Spinal cord (tissue), 10 donors: ENCODE measurements around the gene ZNF701. TPM values are rescaled to one million over a fixed set of nuclear protein-coding genes. Genes with fewer than 3 reads are reported as not detected.
"Not testable (repeated sequence)": the region's sequence is repeated elsewhere in the genome, so short reads cannot be mapped to it uniquely, and the experiment has no call there.

Source experiments
- DNase-seq, 6 donors: peaks; one replicate each; pipeline versions ENCODE4 v3.0.0 to v3.0.0-alpha.2; 2013 to 2015; ENCODE audit warnings: low spot score in 6 of 6, low read depth in 4 of 6
- H3K27ac ChIP-seq: one replicate; pipeline ENCODE4 v1.5.1; 2013; ENCODE audit warnings: low read depth, low read length, control low read depth
- H3K27me3 ChIP-seq: one replicate; pipeline ENCODE4 v1.6.1; 2013; ENCODE audit warnings: low read length; ENCODE audit not compliant: control insufficient read depth, insufficient read depth
- H3K36me3 ChIP-seq: one replicate; pipeline ENCODE4 v1.6.1; 2013; ENCODE audit warnings: low read length; ENCODE audit not compliant: control insufficient read depth, insufficient read depth
- H3K4me1 ChIP-seq: one replicate; pipeline ENCODE4 v1.6.1; 2013; ENCODE audit warnings: low read length; ENCODE audit not compliant: control insufficient read depth, insufficient read depth
- H3K4me3 ChIP-seq: one replicate; pipeline ENCODE4 v1.5.1; 2013; ENCODE audit warnings: low read depth, low read length, control low read depth
- H3K9me3 ChIP-seq: one replicate; pipeline ENCODE4 v1.6.1; 2013; ENCODE audit warnings: low read length; ENCODE audit not compliant: control insufficient read depth, insufficient read depth
- WGBS: methylation state at CpG from one replicate; pipeline ENCODE4 v1.1.5; 2013; ENCODE audit warnings: missing lambda C conversion rate; ENCODE audit not compliant: insufficient coverage; 5-methylcytosine and 5-hydroxymethylcytosine counted together
- polyA plus RNA-seq, 2 donors: library from polyadenylated mRNA; unstranded; fragments of 120-200 nt; gene quantifications; one replicate each; pipeline ENCODE4 v1.2.1, GENCODE V29; 2013; ENCODE audit not compliant: insufficient read length in 2 of 2
- total RNA-seq, 2 donors: library from RNA; depleted of rRNA in 1 of 2; stranded (reverse); fragments of 120-200 nt in 1 of 2; fragments of >200 nt in 1 of 2; gene quantifications; one replicate each; pipeline versions ENCODE4 v1.2.3 to v1.2.4, GENCODE V29; 2013 to 2014
- donor health status: healthy.

Gene ZNF701
- total and polyA plus RNA-seq, 4 donors = 7.8 to 30.6 (median 14.1) TPM

GRCh38 chr19:52536448-52536800, 33.7 kb upstream of the ZNF701 start:
- 3% methylated on average over 17 of the region's 17 CpGs for WGBS
- peak in 1 of 6 donors; percentile 20 for DNase-seq
- H3K4me3 ChIP-seq = peak overlapping the region; percentile 50
- H3K9me3 ChIP-seq = no peaks in the 10 kb centered on the region
- peaks cover 15% of the 10 kb centered on the region for H3K4me1 ChIP-seq
- no peak overlapping the region for H3K27ac ChIP-seq
- H3K36me3 ChIP-seq = no peaks in the 10 kb centered on the region
- no peaks in the 10 kb centered on the region for H3K27me3 ChIP-seq

GRCh38 chr19:52538815-52539214, 31.3 kb upstream of the ZNF701 start:
- H3K27ac ChIP-seq, DNase-seq, H3K9me3 ChIP-seq, H3K4me3 ChIP-seq, H3K36me3 ChIP-seq, H3K27me3 ChIP-seq: not testable (repeated sequence)
- H3K4me1 ChIP-seq = peaks cover 15% of the 10 kb centered on the region
- no CpG with 5 or more reads among the region's 4 CpGs for WGBS

- not testable (repeated sequence) for H3K27me3 ChIP-seq, H3K27ac ChIP-seq, DNase-seq, H3K4me3 ChIP-seq, H3K4me1 ChIP-seq, H3K9me3 ChIP-seq
- 100% methylated on average over 1 of the region's 5 CpGs for WGBS
- peaks cover 12% of the 10 kb centered on the region for H3K36me3 ChIP-seq
Measured at GRCh38 chr19:52541176-52541575, 28.9 kb upstream of the ZNF701 start.

- H3K4me1 ChIP-seq = peaks cover 3% of the 10 kb centered on the region
- DNase-seq = no peak
- 87% methylated on average over 3 of the region's 5 CpGs for WGBS
- H3K27me3 ChIP-seq = no peaks in the 10 kb centered on the region
- peaks cover 12% of the 10 kb centered on the region for H3K36me3 ChIP-seq
- H3K4me3 ChIP-seq = no peak overlapping the region
- no peaks in the 10 kb centered on the region for H3K9me3 ChIP-seq
- no peak overlapping the region for H3K27ac ChIP-seq
Measured at GRCh38 chr19:52541608-52542007, 28.5 kb upstream of the ZNF701 start.

- not testable (repeated sequence) for DNase-seq, H3K4me1 ChIP-seq, H3K9me3 ChIP-seq, H3K27ac ChIP-seq, H3K27me3 ChIP-seq, H3K4me3 ChIP-seq
- peaks cover 12% of the 10 kb centered on the region for H3K36me3 ChIP-seq
- WGBS = 100% methylated on average over 2 of the region's 6 CpGs
Measured at GRCh38 chr19:52542541-52542940, 27.5 kb upstream of the ZNF701 start.

- Histone ChIP-seq H3K27me3 (no peaks in the 10 kb centered on the region), H3K9me3 (no peaks in the 10 kb centered on the region), H3K27ac (no peak overlapping the region), H3K4me1 (no peaks in the 10 kb centered on the region), H3K4me3 (no peak overlapping the region), H3K36me3 (peaks cover 12% of the 10 kb centered on the region)
- no peak for DNase-seq
- 83% methylated on average over 6 of the region's 8 CpGs for WGBS
Measured at GRCh38 chr19:52542984-52543664, 27.0 kb upstream of the ZNF701 start.

GRCh38 chr19:52554216-52554971, 15.7 kb upstream of the ZNF701 start:
- no peak overlapping the region for H3K27ac ChIP-seq
- no peaks in the 10 kb centered on the region for H3K4me1 ChIP-seq
- WGBS = 100% methylated on average over 9 of the region's 15 CpGs
- H3K27me3 ChIP-seq = no peaks in the 10 kb centered on the region
- H3K4me3 ChIP-seq = no peak overlapping the region
- no peak for DNase-seq
- peaks cover 7% of the 10 kb centered on the region for H3K9me3 ChIP-seq
- H3K36me3 ChIP-seq = peaks cover 14% of the 10 kb centered on the region

- WGBS = 100% methylated on average over 6 of the region's 16 CpGs
- Histone ChIP-seq H3K36me3 (peaks cover 16% of the 10 kb centered on the region), H3K4me3 (no peak overlapping the region), H3K4me1 (no peaks in the 10 kb centered on the region), H3K27me3 (no peaks in the 10 kb centered on the region), H3K9me3 (peaks cover 7% of the 10 kb centered on the region), H3K27ac (no peak overlapping the region)
- no peak for DNase-seq
Measured at GRCh38 chr19:52557231-52557995, 12.7 kb upstream of the ZNF701 start.

GRCh38 chr19:52558732-52559445, 11.2 kb upstream of the ZNF701 start:
- 20% methylated on average over 1 of the region's 5 CpGs for WGBS
- peaks cover 16% of the 10 kb centered on the region for H3K36me3 ChIP-seq
- not testable (repeated sequence) for DNase-seq

More at GRCh38 chr19:52558732-52559445, 11.2 kb upstream of the ZNF701 start:
- not testable (repeated sequence) for H3K4me1 ChIP-seq, H3K9me3 ChIP-seq, H3K27me3 ChIP-seq, H3K4me3 ChIP-seq, H3K27ac ChIP-seq
